ENCODE results near the gene SMAD3. TPM values are rescaled to one million over a fixed set of nuclear protein-coding genes. Genes with fewer than 3 reads are reported as not detected.

The SMAD3 gene
- total and polyA plus RNA-seq, 2 of the 8 experiments (the other 6 are each of a cell fraction or from before 2014, with no cell fraction given), result 10.1 to 12.4 TPM

DNA sequence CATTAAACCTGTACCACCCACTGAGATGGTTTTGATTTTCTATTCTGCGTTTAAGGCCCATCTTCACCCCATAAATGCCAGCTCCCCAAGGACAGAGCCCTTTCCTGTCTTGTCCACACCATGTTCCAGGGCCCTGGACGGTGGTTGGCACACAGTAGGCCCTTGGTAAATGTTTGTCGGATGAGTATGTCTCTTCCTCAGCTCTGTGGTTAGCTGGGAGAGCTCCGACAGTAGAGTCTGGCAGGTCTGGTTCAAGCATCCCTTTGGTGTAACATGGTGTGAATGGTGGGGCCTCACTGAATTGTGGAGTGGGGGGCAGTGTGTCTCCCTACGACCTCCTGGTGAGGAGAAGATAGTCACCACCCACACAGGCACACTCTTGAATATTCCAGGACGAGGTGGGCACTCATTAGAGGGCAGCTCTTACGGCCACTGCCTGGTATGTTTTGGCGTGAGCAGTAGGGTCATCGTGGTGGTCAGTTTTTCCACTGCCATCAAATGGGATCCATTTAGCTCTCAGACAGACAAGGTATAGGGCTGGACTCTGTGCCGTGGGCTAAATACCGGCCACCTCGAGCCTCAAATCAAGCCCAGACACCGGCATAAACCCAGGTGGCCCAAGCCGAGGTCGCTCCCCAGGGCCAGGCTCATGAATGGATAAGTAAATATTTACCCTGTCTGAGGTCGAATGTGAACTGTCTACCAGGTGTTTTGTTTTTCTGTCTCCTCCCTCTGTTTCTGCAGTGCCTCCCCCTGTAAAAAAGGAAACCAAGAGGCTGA lies 61.3 kb downstream of the SMAD3 start:
- no peak overlapping the region for H3K4ac ChIP-seq (replicated peaks; ENCODE audit: insufficient read length, low read depth, low read length)
- no peak overlapping the region for H3K27ac ChIP-seq (ENCODE audit: low read depth, low read length)
- no peaks in the 10 kb centered on the region for H3K23me2 ChIP-seq (ENCODE audit: low read depth, low read length)
- H2BK12ac ChIP-seq (ENCODE audit: low read depth, low read length), result no peak overlapping the region
- H2BK120ac ChIP-seq (replicated peaks; ENCODE audit: low read depth, low read length), result no peak overlapping the region
- no peak overlapping the region for H3K4me2 ChIP-seq (ENCODE audit: insufficient read depth in 1 of 2, low read depth in 2 of 2, low read length in 2 of 2)
- 77% methylated on average over 15 of the region's 16 CpGs; no CpG with 5 or more reads in 1 of the 2 experiments for WGBS, 2 experiments (ENCODE audit: extremely low coverage in 1 of 2, insufficient coverage in 1 of 2, insufficient read length in 1 of 2, insufficient replicate concordance in 2 of 2, low coverage in 1 of 2, low lambda C conversion rate in 2 of 2, missing lambda C conversion rate in 1 of 2)
- H2BK5ac ChIP-seq (ENCODE audit: low read depth, low read length), result no peak overlapping the region
- no peak overlapping the region for H4K8ac ChIP-seq (ENCODE audit: extremely low read depth, insufficient read depth, low read length)
- H4K91ac ChIP-seq (replicated peaks; ENCODE audit: insufficient read length, low read length), result no peak overlapping the region
- H3K14ac ChIP-seq (ENCODE audit: insufficient read length), result no peak overlapping the region
- FAIRE-seq (no peak), DNase-seq (ENCODE audit: low read depth in 1 of 2, low spot score in 2 of 2) (no peak)
- H3K27me3 ChIP-seq (replicated peaks in 1 of 4; ENCODE audit: control insufficient read depth in 3 of 4, extremely low read depth in 1 of 4, insufficient read depth in 3 of 4, low read length in 3 of 4), result no peaks in the 10 kb centered on the region
- H3K56ac ChIP-seq (replicated peaks; ENCODE audit: insufficient read length, low read depth, low read length), result no peak overlapping the region
- no peak overlapping the region for H2AK5ac ChIP-seq (ENCODE audit: low read depth, low read length)
- peaks cover 0 to 11% (median 3%) of the 10 kb centered on the region in 4 experiments; a peak in 6 of 7 replicates for H3K4me1 ChIP-seq (replicated peaks in 1 of 4; ENCODE audit: control insufficient read depth in 3 of 4, insufficient read depth in 4 of 4, low read length in 3 of 4)
- H3K23ac ChIP-seq (ENCODE audit: insufficient read length), result no peak overlapping the region
- no peaks in the 10 kb centered on the region for H3K36me3 ChIP-seq (ENCODE audit: control insufficient read depth in 2 of 4, insufficient read depth in 4 of 4, low read length in 3 of 4)
- ChIA-PET POLR2A (ENCODE audit: partially characterized antibody) (no interaction called here), CTCF (ENCODE audit: partially characterized antibody) (interaction anchor here (1.4 kb wide), 1 partner anchor 160 kb away, joined by 3 read pairs; no protein-coding TSS in a partner anchor)
- H4K20me1 ChIP-seq (replicated peaks in 1 of 2; ENCODE audit: control insufficient read depth in 1 of 2, insufficient read depth in 2 of 2, low read length in 2 of 2), result no peaks in the 10 kb centered on the region
- no peaks in the 10 kb centered on the region for H3K79me2 ChIP-seq (ENCODE audit: control insufficient read depth in 1 of 2, insufficient read depth in 2 of 2, low read length in 2 of 2)
- H2BK15ac ChIP-seq (ENCODE audit: low read length), result no peak overlapping the region
- H2AFZ ChIP-seq (ENCODE audit: low read length), result no peak overlapping the region
- H4K5ac ChIP-seq (ENCODE audit: insufficient read length, low read depth, low read length), result no peak overlapping the region
- H3K4me3 ChIP-seq (ENCODE audit: extremely low read depth in 1 of 4, insufficient read depth in 2 of 4, low read depth in 3 of 4, low read length in 4 of 4), result no peak overlapping the region
- no peak overlapping the region for H3K9ac ChIP-seq (replicated peaks in 1 of 4; ENCODE audit: extremely low read depth in 1 of 4, low read depth in 3 of 4, low read length in 3 of 4)
- no peak overlapping the region for H2BK20ac ChIP-seq (ENCODE audit: low read length)
- no peaks in the 10 kb centered on the region for H3K9me3 ChIP-seq (ENCODE audit: insufficient read depth in 2 of 2, low read depth in 1 of 2, low read length in 1 of 2)
- H3K79me1 ChIP-seq (ENCODE audit: low read depth, low read length), result peaks cover 2% of the 10 kb centered on the region; the same call in 1 of the 2 replicates
- no peak overlapping the region for H3K18ac ChIP-seq (ENCODE audit: extremely low read depth, low read length)
- TF ChIP-seq, protein P1, sequence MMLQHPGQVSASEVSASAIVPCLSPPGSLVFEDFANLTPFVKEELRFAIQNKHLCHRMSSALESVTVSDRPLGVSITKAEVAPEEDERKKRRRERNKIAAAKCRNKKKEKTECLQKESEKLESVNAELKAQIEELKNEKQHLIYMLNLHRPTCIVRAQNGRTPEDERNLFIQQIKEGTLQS (IDR thresholded peaks at IDR 0.05; ENCODE audit: insufficient read depth, low read depth, low read length), result no peak
- TF ChIP-seq PHF8 (conservative IDR thresholded peaks at IDR 0.05; ENCODE audit: low read depth, low read length), result no peak

Measured in H1 (cell line).